Stimulated activated CD4-positive, alpha-beta T cell treated with anti-CD3 and anti-CD28 coated beads, TNF-alpha, amount 100 ng/mL, for 24 hours (primary cell): ENCODE data around the gene CENPC.
"Not testable (repeated sequence)": the region's sequence is repeated elsewhere in the genome, so short reads cannot be mapped to it uniquely, and the experiment has no call there.

ENCODE experiments used
- DNase-seq, 3 experiments: peaks; one replicate each; pipeline ENCODE4 v3.0.0-alpha.2; 2020; ENCODE audit warnings: low read depth in 3 of 3

The CENPC gene

GRCh38 chr4:67552146-67552792 is 7.0 kb upstream of the CENPC start:
- not testable (repeated sequence) for DNase-seq

GRCh38 chr4:67550857-67551256 is 5.6 kb upstream of the CENPC start:
- no peak for DNase-seq

- no peak for DNase-seq
These were observed 5.1 kb upstream of the CENPC start for GRCh38 chr4:67550451-67550850.

- no peak for DNase-seq
These were observed 3.8 kb upstream of the CENPC start for GRCh38 chr4:67549123-67549522.

GRCh38 chr4:67546971-67547370 is 1.7 kb upstream of the CENPC start:
- no peak for DNase-seq

GRCh38 chr4:67546004-67546356 is 677 bp upstream of the CENPC start:
- no peak for DNase-seq

- no peak for DNase-seq
These were observed 3.2 kb downstream of the CENPC start for GRCh38 chr4:67542076-67542475.

- DNase-seq, result no peak
These were observed 5.5 kb downstream of the CENPC start for GRCh38 chr4:67539830-67540229.

- no peak for DNase-seq
These were observed 9.9 kb downstream of the CENPC start for GRCh38 chr4:67535280-67535840.

- no peak for DNase-seq
These were observed 12.2 kb downstream of the CENPC start for GRCh38 chr4:67533112-67533511.

GRCh38 chr4:67532397-67532796 is 12.9 kb downstream of the CENPC start:
- not testable (repeated sequence) for DNase-seq

GRCh38 chr4:67531379-67531962 is 13.8 kb downstream of the CENPC start:
- no peak for DNase-seq

GRCh38 chr4:67524140-67524539 is 21.2 kb downstream of the CENPC start:
- not testable (repeated sequence) for DNase-seq

- DNase-seq, result no peak
These were observed 22.2 kb downstream of the CENPC start for GRCh38 chr4:67522851-67523671.

GRCh38 chr4:67522230-67522629 is 23.1 kb downstream of the CENPC start:
- DNase-seq, result no peak

GRCh38 chr4:67521506-67521905 is 23.8 kb downstream of the CENPC start:
- no peak for DNase-seq

- DNase-seq, result no peak
These were observed 25.2 kb downstream of the CENPC start for GRCh38 chr4:67520141-67520540.

GRCh38 chr4:67512501-67512900 is 32.8 kb downstream of the CENPC start:
- DNase-seq, result no peak

- DNase-seq, result no peak
These were observed 44.9 kb downstream of the CENPC start for GRCh38 chr4:67500373-67500772.

GRCh38 chr4:67499799-67500198 is 45.5 kb downstream of the CENPC start:
- DNase-seq, result no peak

GRCh38 chr4:67483868-67484602 is 61.3 kb downstream of the CENPC start:
- DNase-seq, result no peak

GRCh38 chr4:67480810-67481209 is 64.5 kb downstream of the CENPC start:
- DNase-seq, result no peak
